ENCODE results near the gene MYOM1. TPM values are rescaled to one million over a fixed set of nuclear protein-coding genes. Genes with fewer than 3 reads are reported as not detected.

Gene MYOM1
- total and polyA plus RNA-seq, 10 donors = 1.2 to 6.2 (median 2.0) TPM

- H3K27me3 ChIP-seq (replicated peaks in 1 of 7) = no peaks in the 10 kb centered on the region
- no peak overlapping the region for H3K4me3 ChIP-seq
- no peak for DNase-seq
- WGBS, 5 donors = 93 to 95% (median 94%) methylated on average over 10 of the region's 10 CpGs
- no peaks in the 10 kb centered on the region for H3K4me1 ChIP-seq
- no peaks in the 10 kb centered on the region for H3K9me3 ChIP-seq
- H3K36me3 ChIP-seq = peaks cover 0 to 4% (median 0%) of the 10 kb centered on the region in 6 donors
- TF ChIP-seq, protein P1, sequence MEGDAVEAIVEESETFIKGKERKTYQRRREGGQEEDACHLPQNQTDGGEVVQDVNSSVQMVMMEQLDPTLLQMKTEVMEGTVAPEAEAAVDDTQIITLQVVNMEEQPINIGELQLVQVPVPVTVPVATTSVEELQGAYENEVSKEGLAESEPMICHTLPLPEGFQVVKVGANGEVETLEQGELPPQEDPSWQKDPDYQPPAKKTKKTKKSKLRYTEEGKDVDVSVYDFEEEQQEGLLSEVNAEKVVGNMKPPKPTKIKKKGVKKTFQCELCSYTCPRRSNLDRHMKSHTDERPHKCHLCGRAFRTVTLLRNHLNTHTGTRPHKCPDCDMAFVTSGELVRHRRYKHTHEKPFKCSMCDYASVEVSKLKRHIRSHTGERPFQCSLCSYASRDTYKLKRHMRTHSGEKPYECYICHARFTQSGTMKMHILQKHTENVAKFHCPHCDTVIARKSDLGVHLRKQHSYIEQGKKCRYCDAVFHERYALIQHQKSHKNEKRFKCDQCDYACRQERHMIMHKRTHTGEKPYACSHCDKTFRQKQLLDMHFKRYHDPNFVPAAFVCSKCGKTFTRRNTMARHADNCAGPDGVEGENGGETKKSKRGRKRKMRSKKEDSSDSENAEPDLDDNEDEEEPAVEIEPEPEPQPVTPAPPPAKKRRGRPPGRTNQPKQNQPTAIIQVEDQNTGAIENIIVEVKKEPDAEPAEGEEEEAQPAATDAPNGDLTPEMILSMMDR (IDR thresholded peaks at IDR 0.05 in 8 of 11, conservative IDR thresholded peaks at IDR 0.05 in 3 of 11) = no peak
- no peak for TF ChIP-seq POLR2A (IDR thresholded peaks at IDR 0.05)
- no peak for TF ChIP-seq POLR2AphosphoS5 (IDR thresholded peaks at IDR 0.05)
- no peak overlapping the region for H3K27ac ChIP-seq
- intact Hi-C loops (cut with DNase I; ENCODE audit: low total_unique reads) = no loop called here
These were observed 84.2 kb downstream of the MYOM1 start for GRCh38 chr18:3135536-3135935.

- DNase-seq = no peak
- Histone ChIP-seq H3K36me3 (peaks cover 0 to 4% (median 0%) of the 10 kb centered on the region in 6 donors), H3K27ac (no peak overlapping the region), H3K4me3 (no peak overlapping the region), H3K27me3 (replicated peaks in 1 of 7) (no peaks in the 10 kb centered on the region), H3K4me1 (peaks cover 0 to 10% (median 6%) of the 10 kb centered on the region in 6 donors), H3K9me3 (no peaks in the 10 kb centered on the region)
- intact Hi-C loops (cut with DNase I; ENCODE audit: low total_unique reads) = no loop called here
- WGBS, 5 donors = 92 to 95% (median 94%) methylated on average over 3 of the region's 3 CpGs
- no peak for TF ChIP-seq POLR2A (IDR thresholded peaks at IDR 0.05)
These were observed 87.1 kb downstream of the MYOM1 start for GRCh38 chr18:3132700-3133099.

DNA sequence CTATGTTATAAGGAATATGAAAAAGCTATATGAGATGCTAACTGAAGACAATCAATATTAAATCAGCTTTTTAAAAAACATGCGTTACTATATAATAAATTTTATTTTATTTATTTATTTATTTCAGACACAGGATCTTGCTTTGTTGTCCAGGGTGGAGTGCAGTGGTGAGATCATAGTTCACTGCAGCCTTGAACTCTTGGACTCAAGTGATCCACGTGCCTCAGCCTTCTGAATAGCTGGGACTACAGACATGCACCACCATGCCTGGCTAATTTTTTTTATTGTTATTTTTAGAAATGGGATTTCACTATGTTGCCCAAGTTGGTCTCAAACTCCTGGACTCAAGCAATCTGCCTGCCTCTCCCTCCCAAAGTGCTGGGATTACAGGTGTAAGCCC is 89.4 kb downstream of the MYOM1 start:
- Histone ChIP-seq H3K9me3 (no peaks in the 10 kb centered on the region), H3K4me1 (peaks cover 0 to 10% (median 6%) of the 10 kb centered on the region in 6 donors), H3K27ac (no peak overlapping the region), H3K27me3 (replicated peaks in 1 of 7) (no peaks in the 10 kb centered on the region), H3K36me3 (peaks cover 0 to 4% (median 0%) of the 10 kb centered on the region in 6 donors), H3K4me3 (no peak overlapping the region)
- intact Hi-C loops (cut with DNase I; ENCODE audit: low total_unique reads) = no loop called here
- TF ChIP-seq, protein P1 (IDR thresholded peaks at IDR 0.05 in 8 of 11, conservative IDR thresholded peaks at IDR 0.05 in 3 of 11) = no peak
- TF ChIP-seq POLR2A (IDR thresholded peaks at IDR 0.05) (no peak), POLR2AphosphoS5 (IDR thresholded peaks at IDR 0.05) (no peak)
- no peak for DNase-seq
- WGBS, 5 donors = 35 to 66% (median 56%) methylated on average over 2 of the region's 2 CpGs

DNA sequence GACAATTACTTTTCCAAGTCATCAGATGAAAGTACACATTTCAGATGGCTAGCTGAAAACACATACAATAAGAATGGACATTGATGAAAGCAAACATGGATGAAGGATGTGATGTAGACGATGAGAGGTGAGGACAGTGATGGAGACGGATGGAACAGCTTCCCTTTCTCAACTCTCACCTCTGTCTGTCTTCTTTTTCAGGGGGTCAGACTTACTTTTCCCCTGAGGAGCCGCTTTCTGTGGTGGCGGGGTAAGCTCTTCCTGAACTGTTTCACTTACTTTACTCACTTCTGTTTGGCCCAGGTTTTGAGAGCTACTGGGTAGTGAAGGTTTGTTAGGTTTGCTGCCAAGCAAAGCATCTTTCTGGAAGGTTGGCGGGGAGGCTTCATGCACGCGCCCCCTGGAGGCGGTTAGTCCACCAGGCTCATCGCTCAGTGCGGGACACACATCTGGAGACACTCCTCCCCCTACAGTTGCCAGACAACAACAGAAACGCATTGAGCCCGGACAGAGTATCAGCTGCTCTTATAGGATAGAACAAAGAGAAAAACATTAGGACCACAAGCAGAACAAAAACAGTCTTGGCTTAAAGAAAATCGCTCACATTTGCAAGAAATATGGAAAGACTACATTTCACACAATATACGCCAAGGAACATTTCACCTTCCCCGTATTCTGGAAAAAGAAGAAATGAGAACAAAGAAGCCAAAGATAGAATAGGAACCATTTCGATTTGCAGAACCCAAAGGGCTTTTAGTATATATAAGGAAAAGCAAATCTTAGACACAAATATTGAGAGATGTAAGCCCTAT is 90.5 kb downstream of the MYOM1 start:
- Histone ChIP-seq H3K4me3 (no peak overlapping the region), H3K27me3 (replicated peaks in 1 of 7) (no peaks in the 10 kb centered on the region), H3K4me1 (peaks cover 0 to 10% (median 6%) of the 10 kb centered on the region in 6 donors), H3K27ac (no peak overlapping the region), H3K9me3 (no peaks in the 10 kb centered on the region), H3K36me3 (peaks cover 0 to 1% (median 0%) of the 10 kb centered on the region in 6 donors)
- peak; percentile 94 for DNase-seq
- intact Hi-C loops (cut with DNase I; ENCODE audit: low total_unique reads) = no loop called here
- WGBS, 5 donors = 20 to 32% (median 23%) methylated on average over 11 to 16 of the region's 16 CpGs
- TF ChIP-seq POLR2AphosphoS5 (IDR thresholded peaks at IDR 0.05) (peak in 2 of 3 donors; percentile 18 to 61), POLR2A (IDR thresholded peaks at IDR 0.05) (no peak)
- TF ChIP-seq, protein P1 (IDR thresholded peaks at IDR 0.05 in 8 of 11, conservative IDR thresholded peaks at IDR 0.05 in 3 of 11) = peak; percentile 48 to 92 (median 82)

All from spleen (tissue), 11 donors.